KMS-11 (cell line): Measurements from ENCODE around the gene TLK1.

Source experiments
- H2AFZ ChIP-seq: fragments of 200-600 bp; sonication (generic); 2 replicates; pipeline ENCODE4 v1.6.1; 2016; ENCODE audit warnings: antibody characterized with exemption, mixed run types, low read depth
- H3K27ac ChIP-seq: fragments of 200-600 bp; sonication (generic); 2 replicates; pipeline ENCODE4 v1.6.1; 2016; ENCODE audit warnings: mild to moderate bottlenecking, mixed run types
- H3K27me3 ChIP-seq: fragments of 200-600 bp; sonication (generic); 2 replicates; pipeline ENCODE4 v1.6.1; 2017; ENCODE audit warnings: mild to moderate bottlenecking, low read depth, mixed run types, moderate library complexity; ENCODE audit not compliant: insufficient read depth
- H3K36me3 ChIP-seq: fragments of 200-600 bp; sonication (generic); 2 replicates; pipeline ENCODE4 v1.6.1; 2017; ENCODE audit warnings: mild to moderate bottlenecking, mixed run types; ENCODE audit not compliant: insufficient read depth
- H3K4me1 ChIP-seq: fragments of 200-600 bp; sonication (generic); 2 replicates; pipeline ENCODE4 v1.6.1; 2016; ENCODE audit warnings: mild to moderate bottlenecking, low read depth, mixed run types; ENCODE audit not compliant: poor library complexity, severe bottlenecking
- H3K4me2 ChIP-seq: fragments of 200-600 bp; sonication (generic); 2 replicates; pipeline ENCODE4 v1.7.0; 2016; ENCODE audit warnings: mild to moderate bottlenecking, mixed run types
- H3K4me3 ChIP-seq: fragments of 200-600 bp; sonication (generic); IDR thresholded peaks from 2 replicates; pipeline ENCODE4 v1.6.1; 2017; ENCODE audit warnings: low read depth, low read length, mixed read lengths; ENCODE audit not compliant: insufficient read depth
- H3K79me2 ChIP-seq: fragments of 200-600 bp; sonication (generic); 2 replicates; pipeline ENCODE4 v1.6.1; 2016; ENCODE audit warnings: low read depth, mixed run types; ENCODE audit not compliant: insufficient read depth
- H3K9ac ChIP-seq: fragments of 200-600 bp; sonication (generic); 2 replicates; pipeline ENCODE4 v1.6.1; 2016; ENCODE audit warnings: mild to moderate bottlenecking, mixed run types
- H4K20me1 ChIP-seq: fragments of 200-600 bp; sonication (generic); 2 replicates; pipeline ENCODE4 v1.6.1; 2016; ENCODE audit warnings: mild to moderate bottlenecking, mixed run types; ENCODE audit not compliant: insufficient read depth
- TF ChIP-seq, protein P1 (sequence below): fragments of 200-600 bp; sonication (generic); conservative IDR thresholded peaks from 2 replicates; pipeline ENCODE4 v1.6.1; 2017; ENCODE audit warnings: low read depth, mild to moderate bottlenecking, antibody characterized with exemption, low read length, moderate library complexity, mixed read lengths

The TLK1 gene

DNA sequence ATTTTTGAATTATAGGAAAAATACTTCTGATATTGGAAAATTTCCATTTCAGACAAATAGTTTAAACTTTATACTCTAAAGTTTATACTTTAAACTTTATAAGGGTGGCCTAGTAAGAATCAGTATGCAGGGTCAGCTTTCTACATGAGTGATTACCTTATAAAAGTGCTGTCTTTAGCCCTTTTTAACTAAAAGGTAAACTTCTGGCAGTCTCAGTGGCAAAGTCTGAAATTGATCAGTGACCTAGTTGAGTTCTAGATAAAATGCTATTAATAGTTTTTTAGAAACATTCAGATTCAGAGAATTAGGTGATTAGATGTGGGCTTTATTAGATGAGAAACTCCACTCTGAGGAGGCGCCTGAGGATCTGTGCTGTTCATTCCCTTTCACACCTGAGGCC lies 216.1 kb downstream of the TLK1 start:
- H3K4me2 ChIP-seq: no peak overlapping the region
- peaks cover 94% of the 10 kb centered on the region for H3K79me2 ChIP-seq
- no peak overlapping the region for H3K4me3 ChIP-seq
- no peaks in the 10 kb centered on the region for H3K27me3 ChIP-seq
- no peak overlapping the region for H3K27ac ChIP-seq
- peaks cover 29% of the 10 kb centered on the region for H4K20me1 ChIP-seq
- no peak overlapping the region for H2AFZ ChIP-seq
- peaks cover 5% of the 10 kb centered on the region for H3K4me1 ChIP-seq
- no peaks in the 10 kb centered on the region; the same call in 1 of the 2 replicates for H3K36me3 ChIP-seq
- no peak overlapping the region for H3K9ac ChIP-seq
- TF ChIP-seq, protein P1, sequence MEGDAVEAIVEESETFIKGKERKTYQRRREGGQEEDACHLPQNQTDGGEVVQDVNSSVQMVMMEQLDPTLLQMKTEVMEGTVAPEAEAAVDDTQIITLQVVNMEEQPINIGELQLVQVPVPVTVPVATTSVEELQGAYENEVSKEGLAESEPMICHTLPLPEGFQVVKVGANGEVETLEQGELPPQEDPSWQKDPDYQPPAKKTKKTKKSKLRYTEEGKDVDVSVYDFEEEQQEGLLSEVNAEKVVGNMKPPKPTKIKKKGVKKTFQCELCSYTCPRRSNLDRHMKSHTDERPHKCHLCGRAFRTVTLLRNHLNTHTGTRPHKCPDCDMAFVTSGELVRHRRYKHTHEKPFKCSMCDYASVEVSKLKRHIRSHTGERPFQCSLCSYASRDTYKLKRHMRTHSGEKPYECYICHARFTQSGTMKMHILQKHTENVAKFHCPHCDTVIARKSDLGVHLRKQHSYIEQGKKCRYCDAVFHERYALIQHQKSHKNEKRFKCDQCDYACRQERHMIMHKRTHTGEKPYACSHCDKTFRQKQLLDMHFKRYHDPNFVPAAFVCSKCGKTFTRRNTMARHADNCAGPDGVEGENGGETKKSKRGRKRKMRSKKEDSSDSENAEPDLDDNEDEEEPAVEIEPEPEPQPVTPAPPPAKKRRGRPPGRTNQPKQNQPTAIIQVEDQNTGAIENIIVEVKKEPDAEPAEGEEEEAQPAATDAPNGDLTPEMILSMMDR: no peak

DNA sequence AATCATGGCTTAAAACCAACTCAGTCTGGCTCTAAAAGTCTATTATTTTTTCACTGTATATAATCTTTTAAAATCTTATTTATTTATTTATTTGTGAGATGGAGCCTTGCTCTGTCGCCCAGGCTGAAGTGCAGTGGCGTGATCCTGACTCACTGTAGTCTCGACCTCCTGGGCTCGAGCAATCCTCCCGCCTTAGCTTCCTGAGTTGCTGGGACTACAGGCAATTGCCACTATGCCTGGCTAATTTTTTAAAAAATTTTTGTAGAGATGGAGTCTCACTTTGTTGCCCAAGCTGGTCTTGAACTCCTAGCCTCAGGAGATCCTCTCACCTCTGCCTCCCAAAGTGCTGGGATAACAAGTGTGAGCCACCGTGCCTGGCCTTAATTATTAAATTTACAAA lies 217.1 kb downstream of the TLK1 start:
- Histone ChIP-seq H3K4me2 (no peak overlapping the region), H2AFZ (no peak overlapping the region), H3K36me3 (no peaks in the 10 kb centered on the region; the same call in 1 of the 2 replicates), H4K20me1 (peaks cover 29% of the 10 kb centered on the region), H3K27me3 (no peaks in the 10 kb centered on the region), H3K4me3 (no peak overlapping the region), H3K4me1 (peaks cover 5% of the 10 kb centered on the region), H3K27ac (no peak overlapping the region), H3K9ac (no peak overlapping the region), H3K79me2 (peaks cover 99% of the 10 kb centered on the region)
- TF ChIP-seq, protein P1: no peak

DNA sequence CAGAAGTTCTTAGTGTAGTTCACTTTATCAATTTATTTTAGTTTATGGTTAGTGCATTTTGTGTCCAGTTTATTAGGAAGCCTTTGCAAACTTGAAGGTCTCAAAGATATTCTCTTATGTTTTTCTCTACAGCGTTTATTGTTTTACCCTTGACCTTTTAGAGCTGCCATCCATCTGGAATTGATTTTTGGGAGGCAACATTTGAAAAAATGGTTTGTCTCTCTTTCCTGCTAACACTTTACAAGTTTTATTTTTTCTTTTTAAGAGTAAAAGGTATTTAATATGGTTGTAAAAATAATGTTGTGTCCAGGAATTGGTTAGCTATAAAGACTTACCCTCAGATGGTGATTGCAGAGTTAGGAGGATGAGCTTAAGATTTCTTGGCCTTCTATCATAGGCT lies 217.7 kb downstream of the TLK1 start:
- Histone ChIP-seq H3K79me2 (peaks cover 100% of the 10 kb centered on the region), H3K27ac (no peak overlapping the region), H4K20me1 (peaks cover 29% of the 10 kb centered on the region), H3K36me3 (no peaks in the 10 kb centered on the region), H3K9ac (no peak overlapping the region), H3K27me3 (no peaks in the 10 kb centered on the region), H2AFZ (no peak overlapping the region), H3K4me2 (no peak overlapping the region), H3K4me1 (peaks cover 5% of the 10 kb centered on the region), H3K4me3 (no peak overlapping the region)
- TF ChIP-seq, protein P1: no peak

DNA sequence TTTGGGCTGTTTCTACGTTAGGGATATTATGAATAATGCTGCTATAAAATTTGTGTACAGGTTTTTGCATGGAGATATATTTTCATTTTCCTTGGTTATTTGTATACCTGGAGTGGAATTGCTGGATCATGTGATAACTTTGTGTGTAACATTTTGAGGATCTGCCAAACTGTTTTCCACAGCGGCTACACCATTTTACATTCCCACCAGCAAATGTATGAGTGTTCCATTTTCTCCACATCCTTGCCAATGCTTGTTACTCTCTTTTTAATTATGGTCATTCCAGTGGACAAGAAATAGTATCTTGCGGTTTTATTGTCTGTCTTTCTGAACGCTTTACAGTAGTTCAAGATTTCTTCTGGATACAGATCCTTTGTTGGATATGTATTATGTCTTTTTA lies 218.1 kb downstream of the TLK1 start:
- Histone ChIP-seq H3K36me3 (no peaks in the 10 kb centered on the region), H2AFZ (no peak overlapping the region), H3K4me2 (no peak overlapping the region), H3K4me1 (peaks cover 5% of the 10 kb centered on the region), H3K79me2 (peaks cover 100% of the 10 kb centered on the region), H3K27ac (no peak overlapping the region), H3K4me3 (no peak overlapping the region), H4K20me1 (peaks cover 29% of the 10 kb centered on the region), H3K9ac (no peak overlapping the region), H3K27me3 (no peaks in the 10 kb centered on the region)
- TF ChIP-seq, protein P1: no peak
